Activated CD4-positive, alpha-beta T cell treated with anti-CD3 and anti-CD28 coated beads for 24 hours (primary cell): Measurements from ENCODE around the gene DGAT2.
"Not testable (repeated sequence)": the region's sequence is repeated elsewhere in the genome, so short reads cannot be mapped to it uniquely, and the experiment has no call there.

Experiments
- DNase-seq, 2 donors: peaks; one replicate each; pipeline ENCODE4 v3.0.0-alpha.2; 2020; ENCODE audit warnings: low read depth in 2 of 2

The DGAT2 gene

DNA sequence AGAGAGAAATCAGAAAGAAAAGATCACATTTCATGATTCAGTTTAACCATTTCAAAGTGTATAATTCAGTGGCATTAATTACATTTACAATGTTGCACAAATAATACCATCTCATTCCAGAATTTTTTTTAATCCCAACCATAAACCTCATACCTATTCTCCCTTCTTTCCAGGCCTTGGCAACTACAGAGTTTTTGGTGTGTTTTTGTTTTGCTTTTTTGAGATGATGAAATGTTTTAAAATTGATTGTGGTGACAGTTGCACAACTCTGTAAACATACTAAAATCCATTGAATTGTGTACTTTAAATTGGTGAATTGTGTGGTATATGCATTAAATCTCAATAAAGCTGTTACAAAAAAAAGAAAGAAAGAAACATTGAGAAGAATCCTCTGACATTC, 13.6 kb upstream of the DGAT2 start:
- DNase-seq: not testable (repeated sequence)

- DNase-seq: no peak
These were observed 10.9 kb upstream of the DGAT2 start for GRCh38 chr11:75757651-75758050.

DNA sequence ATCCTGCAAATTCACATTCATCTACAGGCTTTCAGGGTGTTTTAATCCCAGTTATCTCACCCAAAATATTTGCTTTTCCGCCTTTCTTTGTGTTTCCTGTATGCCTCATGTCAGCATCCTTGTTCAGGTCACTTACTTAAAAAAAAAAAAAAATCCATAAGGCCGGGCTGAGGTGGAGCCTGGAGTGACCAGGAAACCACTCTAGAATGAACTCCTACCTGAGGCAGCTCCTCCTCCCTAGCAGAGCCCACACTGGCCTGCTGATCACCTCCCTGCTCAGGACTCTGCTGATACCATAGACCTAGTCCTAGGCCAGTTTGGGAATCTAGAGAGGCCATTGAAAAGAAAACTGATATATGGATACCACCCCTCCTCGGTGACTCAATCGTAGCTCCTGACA, 8.7 kb upstream of the DGAT2 start:
- DNase-seq: no peak

GRCh38 chr11:75760243-75760642, 8.3 kb upstream of the DGAT2 start:
- no peak for DNase-seq

- no peak for DNase-seq
These were observed 7.7 kb upstream of the DGAT2 start for GRCh38 chr11:75760710-75761493.

GRCh38 chr11:75762158-75762557, 6.4 kb upstream of the DGAT2 start:
- no peak for DNase-seq

DNA sequence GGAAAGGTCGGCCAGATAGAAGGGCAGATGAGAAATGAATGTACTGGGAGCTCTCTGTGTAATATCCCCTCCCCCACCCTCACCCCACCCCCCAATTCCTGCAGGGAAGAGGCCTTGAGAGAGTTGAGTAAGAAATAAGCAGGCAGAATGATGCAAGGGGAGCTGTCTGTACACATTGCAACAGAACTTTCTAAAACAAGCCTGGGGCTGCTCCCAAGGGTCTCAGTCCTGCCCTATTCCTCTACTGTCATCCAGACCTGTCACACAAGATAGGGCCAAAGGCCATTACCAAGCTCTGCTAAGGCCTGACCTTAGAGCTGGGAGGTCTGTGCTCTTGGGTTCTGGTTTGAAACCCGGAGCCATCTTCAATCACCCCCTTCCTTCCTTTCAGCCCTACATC, 5.7 kb upstream of the DGAT2 start:
- no peak for DNase-seq

- DNase-seq: no peak
These were observed 4.7 kb upstream of the DGAT2 start for GRCh38 chr11:75763846-75764245.

GRCh38 chr11:75765116-75765515, 3.5 kb upstream of the DGAT2 start:
- DNase-seq: no peak

GRCh38 chr11:75766443-75767227, 1.9 kb upstream of the DGAT2 start:
- no peak for DNase-seq

DNA sequence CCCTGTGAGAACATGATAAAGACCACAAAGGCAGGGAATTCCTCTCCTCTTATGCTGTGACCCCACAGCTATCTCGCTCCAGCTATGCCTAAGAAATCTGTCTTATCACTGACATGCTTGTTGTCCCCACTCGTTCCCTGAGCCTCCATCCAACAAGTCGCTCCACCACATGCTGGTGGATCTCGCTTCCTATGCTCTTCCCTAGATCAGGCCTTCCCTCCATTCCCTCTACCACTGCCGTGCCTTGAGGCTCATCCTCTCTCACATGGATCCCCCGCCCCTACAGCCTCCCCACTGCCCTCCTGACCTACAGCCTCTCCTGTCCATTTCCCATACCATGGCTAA, 1.4 kb upstream of the DGAT2 start:
- no peak for DNase-seq

DNA sequence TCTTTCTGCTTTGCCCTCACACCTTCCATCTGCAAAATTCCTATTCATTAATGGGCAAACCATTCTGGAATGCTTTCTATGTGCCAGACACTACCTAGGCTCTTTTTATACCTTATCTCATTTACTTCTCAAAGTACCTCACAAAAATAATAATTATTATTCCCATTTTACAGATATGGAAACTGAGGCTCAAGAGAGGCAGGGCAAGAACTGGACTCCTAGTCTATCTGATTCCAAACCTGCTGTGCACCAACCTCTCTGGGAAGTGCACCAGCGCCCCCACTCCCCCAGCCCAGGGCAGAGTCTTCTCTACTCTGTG, 826 bp upstream of the DGAT2 start:
- no peak for DNase-seq

GRCh38 chr11:75768909-75769771, 562 bp downstream of the DGAT2 start:
- DNase-seq: no peak

GRCh38 chr11:75770102-75770501, 1.5 kb downstream of the DGAT2 start:
- DNase-seq: no peak

DNA sequence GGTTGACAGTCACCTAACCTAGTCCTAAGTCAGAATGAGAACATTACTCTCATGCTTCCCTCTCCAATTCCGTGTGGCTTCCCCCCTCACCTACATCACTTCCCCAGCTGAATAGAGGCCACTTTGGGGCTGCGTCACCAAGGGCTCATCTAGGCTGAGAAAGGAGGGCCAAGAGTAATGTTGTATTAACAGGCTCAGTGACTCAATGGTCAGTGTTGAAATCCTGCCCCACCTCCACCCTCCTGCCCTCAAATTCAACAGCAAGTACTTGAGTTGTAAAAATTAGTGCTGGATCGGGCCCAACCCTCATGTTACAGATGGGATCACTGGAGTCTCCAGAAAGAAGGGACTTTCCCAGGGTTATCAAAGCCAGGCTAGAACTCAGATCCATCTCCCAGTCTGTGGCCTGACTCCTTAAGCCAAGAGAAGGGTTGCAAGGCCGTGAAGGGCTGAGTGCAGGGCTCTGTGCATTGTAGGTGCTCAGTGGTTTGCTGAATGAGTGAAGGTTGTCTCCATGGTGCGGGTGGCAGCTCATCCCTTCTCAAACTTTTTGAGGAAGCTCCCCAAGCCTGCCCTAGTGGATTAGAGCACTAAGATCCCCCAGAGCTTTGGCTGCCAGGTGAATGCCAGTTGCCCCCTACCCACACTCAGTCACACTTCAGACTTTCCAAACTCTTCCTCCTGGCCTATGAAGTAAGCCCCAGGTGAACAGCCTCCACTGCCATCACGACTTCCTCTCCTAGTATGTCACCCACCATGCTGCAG, 3.2 kb downstream of the DGAT2 start:
- no peak for DNase-seq

DNA sequence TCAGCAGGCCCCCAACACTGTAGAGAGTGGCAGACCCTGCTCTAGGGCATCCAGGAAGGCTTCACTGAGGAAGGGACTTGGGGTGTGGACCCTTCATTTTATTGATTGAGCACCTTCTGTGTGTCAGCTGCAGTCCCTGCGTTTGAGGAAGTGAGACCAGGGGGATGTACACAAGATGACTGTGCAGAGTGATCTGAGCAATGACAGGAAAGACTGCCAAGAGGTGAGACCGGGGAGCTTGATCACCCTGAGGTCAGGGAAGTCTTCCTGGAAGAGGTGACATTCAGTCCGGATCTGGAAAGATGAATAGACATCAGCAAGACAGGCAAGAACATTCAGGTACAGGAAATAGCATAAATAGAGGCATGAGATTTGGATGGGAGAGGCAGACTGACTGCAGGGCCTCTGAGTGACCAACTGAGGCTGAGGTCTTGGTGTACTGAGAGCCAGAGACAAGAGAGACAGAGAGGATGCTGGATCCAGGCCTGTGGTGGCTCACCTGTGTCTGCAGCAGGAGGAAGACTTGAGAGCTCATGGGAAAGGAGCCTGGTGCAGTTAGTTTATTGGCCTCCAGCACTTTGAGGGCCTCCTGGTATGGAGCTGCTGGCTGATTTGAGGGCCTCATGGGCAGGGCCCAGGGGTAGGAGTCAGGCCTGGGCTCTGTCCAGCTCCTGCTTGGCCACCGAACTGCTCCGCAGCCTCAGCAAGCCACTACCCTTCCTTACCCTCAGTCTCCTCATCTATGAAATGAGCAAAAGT, 5.2 kb downstream of the DGAT2 start:
- no peak for DNase-seq

DNA sequence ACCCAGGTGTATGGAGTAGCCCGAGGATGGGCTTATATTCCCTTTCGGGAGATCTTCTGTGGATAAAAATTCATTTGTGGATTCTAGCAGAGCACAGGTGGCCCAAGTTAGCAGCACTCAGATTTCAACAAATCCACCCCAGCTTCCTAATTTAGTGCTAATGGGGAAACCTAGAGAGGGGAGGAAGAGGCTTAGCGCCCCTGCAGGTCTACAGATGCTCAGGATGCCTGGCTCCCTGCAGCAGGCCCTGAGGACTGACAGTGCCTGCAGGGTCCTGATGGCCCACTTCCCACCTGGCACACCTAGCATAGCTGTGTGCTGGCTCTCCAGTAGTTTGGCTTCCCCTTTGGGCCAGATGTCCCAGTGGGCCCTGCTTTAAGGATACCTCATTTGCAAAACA, 6.5 kb downstream of the DGAT2 start:
- no peak for DNase-seq

DNA sequence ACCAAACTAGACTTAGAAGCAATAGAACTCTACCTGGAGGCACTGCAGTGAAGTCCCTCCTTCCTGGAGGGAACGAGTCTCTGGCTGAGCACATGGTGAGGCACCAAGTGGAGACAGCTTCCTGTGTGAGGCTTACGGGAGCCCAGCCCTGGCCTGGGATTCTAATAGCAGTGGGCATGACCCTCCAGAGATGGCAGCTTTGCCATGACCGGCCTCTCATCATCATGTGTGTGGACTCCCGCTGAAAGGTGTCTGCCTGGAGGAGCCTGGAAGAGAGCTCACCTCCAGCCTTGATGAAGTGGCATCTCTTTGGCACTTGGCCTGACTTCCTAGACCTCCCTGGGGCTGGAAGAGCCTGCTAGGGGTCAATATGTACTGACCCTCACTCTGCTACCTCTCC, 8.0 kb downstream of the DGAT2 start:
- DNase-seq: no peak

- DNase-seq: no peak
These were observed 9.0 kb downstream of the DGAT2 start for GRCh38 chr11:75777461-75778110.

DNA sequence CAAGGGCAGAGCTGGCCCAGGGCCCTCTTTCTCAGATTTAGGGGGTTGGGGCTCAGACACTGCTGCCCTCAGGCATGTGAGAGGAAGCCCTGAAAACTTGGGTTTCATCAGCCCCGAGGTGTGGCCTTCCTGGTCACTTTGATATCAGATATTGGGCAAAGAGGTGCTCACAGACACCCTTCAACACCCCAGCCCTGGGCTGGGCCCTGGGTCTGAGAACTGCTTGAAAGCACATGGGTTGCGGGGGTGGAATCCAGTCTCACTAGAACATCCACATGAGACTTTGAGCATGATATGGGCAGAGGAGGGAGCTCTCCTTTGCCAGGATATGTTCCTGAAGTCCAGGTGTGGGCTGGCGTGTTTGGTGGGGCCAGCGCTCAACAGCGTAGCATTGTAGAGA, 10.4 kb downstream of the DGAT2 start:
- no peak for DNase-seq

- DNase-seq: no peak
These were observed 11.4 kb downstream of the DGAT2 start for GRCh38 chr11:75779960-75780359.
